Embryonic facial prominence (tissue), 1 donor: ENCODE results near the gene SIAH2.
A peak's percentile ranks its signal among the peaks of the same experiment; 100 is the strongest.

ENCODE experiments used
- DNase-seq: peaks from one replicate; pipeline ENCODE4 v3.0.0-alpha.2; 2016; ENCODE audit errors: extremely low spot score

SIAH2 gene

DNA sequence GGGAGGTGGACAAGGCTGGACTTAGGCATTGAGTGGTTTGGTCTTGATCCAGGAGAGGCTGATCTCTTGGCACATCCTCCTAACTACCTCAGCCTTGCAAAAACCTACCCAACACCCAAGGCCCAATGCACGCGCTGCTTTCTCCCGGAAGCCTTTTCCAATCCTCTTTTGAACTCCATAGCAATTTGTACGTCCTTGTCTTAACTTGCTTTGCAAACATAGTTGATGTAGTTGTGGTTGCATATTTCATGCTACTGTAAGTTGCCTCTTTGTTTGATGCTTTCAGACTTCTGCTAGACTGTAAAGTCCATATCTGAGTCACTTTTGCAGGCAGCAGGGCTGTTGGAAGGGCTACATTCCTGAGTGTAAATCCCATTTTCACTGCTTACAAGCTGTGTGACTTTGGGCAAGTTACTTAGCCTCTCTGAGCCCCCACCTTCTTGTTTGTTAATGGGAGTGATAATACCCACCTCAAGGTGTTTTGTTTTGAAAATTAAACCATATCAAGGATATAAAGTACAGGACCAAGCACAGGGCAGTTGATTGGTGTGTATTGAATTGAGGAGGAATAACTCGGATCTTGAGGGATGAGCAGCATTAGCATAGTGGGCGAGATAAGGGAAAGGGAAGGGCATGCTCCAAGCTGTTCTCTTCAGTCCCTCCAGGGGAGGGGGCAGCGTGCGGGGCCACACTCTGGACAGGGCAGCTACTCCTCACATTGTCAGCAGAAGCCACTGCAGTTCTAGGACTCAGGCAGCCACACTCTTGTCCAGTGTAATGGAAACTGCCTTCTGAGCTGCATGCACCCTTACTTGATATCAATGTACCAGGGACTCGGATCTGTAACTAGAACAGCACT lies 28.8 kb downstream of the SIAH2 start:
- DNase-seq = no peak

DNA sequence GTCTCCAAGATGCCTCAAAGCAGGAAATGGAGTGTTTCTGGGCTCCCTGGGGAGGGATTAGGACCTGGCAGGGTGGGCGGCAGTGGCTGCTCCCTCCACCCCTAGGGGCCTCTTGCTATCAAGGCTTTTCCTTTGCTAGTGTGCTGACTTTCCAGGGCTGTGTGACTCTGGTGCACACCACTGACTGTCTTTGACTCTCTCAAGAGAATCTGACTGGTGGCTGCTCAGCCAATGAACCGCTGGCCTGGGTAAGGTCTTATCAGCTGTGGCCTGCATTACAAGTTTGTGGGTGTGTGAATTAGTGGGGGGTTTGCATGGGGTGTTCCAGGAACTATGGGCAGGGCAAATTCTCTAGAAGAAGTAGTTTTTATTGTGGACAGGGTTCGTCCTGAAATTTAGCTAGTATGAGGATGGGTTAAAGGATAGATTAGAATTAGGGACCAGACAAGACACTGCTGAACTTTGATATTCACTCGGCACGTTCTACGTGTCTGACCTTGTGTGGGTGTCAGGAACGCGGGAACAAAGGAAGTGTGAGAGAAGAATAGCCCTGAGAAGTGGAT lies 29.5 kb downstream of the SIAH2 start:
- no peak for DNase-seq

GRCh38 chr3:150729682-150730360 lies 33.1 kb downstream of the SIAH2 start:
- DNase-seq = no peak

DNA sequence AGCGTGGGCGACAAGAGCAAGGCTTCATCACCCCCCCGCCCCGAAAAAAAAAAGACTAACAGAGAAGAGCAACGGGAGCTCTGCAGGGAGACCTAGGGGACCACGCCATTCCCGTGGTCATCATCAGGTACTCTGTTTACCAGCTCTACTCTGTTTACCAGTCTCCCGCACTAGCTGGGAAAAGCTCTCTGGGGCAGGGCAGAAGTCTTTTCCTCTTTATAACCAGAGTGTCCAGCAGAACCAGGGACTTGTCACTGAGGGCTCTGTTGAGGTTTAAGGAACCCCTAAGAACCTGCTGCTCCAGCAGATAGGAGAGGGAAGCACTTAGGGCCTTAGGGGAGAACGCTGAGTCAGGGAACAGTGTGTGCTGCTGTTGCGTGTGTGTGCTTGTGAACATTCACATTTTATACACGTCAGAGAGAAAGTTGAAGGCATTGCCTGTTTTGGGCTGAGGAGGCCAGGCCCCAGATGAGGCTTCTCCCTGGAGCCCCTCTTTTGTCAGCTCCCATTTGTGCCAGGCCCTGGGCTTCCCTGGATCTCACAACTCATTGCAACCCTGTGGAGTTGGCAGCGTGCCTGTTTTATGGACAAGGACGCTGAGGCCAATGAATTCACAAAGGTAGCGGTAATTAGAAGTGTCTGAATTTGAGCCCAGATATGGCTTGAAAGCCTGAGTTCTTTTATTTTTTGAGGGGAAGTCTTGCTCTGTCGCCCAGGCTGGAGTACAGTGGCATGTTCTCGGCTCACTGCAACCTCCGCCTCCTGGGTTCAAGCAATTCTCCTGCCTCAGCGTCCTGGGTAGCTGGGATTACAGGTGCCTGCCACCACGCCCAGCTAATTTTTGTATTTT lies 35.1 kb downstream of the SIAH2 start:
- no peak for DNase-seq

DNA sequence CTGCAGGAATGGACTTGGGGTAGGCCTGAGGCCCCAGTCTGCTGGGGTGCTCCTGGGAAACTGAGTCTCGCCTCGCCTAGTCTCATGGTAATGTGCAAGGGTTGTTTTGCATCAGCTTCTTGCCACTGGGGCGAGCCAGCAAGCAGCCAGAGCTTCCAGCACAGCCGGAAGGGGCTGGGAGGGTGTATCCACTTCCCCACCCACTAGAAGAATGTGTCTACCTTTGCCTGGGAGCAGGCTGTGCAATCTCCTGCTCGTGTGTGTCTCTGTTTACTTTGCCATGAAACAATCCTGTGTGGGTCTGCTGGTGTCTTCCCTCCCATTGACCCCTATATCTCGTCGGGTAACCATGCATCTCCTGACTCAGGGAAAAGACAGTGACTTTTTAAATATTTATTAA lies 37.4 kb downstream of the SIAH2 start:
- no peak for DNase-seq

DNA sequence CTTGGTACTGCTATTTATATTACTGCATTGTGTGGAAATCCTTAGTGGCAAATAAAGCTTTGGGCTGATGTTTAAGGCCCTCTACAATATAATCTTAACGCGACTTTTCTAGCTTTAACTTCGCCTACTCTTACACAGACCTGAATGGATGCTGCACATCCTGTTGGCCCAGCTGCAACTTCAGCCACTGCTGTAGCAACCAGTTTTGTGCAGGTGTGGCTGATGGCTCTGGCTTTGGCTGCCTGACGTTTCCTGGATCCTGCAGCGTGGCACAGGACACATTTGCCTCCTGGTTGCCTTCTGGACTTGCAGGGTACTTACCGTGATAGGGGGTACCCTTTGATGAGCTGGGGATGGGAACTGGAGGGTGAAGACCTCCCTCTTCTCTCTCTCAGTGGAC lies 39.0 kb downstream of the SIAH2 start:
- DNase-seq = no peak

DNA sequence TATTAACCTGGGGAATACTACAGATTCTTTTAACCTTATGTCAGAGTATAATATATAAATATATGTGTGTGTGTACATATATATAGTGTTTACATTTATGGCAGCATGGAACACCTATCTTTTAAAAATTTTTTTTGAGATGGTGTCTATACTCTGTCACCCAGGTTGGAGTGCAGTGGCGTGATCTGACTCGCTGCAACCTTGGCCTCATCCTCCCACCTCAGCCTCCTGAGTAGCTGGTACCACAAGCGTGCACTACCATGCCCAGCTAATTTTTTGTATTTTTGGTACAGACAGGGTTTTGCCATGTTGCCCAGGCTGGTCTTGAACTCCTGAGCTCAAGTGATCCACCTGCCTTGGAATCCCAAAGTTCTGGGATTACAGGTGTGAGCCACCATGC lies 40.7 kb downstream of the SIAH2 start:
- no peak for DNase-seq

GRCh38 chr3:150721285-150722130 lies 41.5 kb downstream of the SIAH2 start:
- DNase-seq = peak; percentile 65

DNA sequence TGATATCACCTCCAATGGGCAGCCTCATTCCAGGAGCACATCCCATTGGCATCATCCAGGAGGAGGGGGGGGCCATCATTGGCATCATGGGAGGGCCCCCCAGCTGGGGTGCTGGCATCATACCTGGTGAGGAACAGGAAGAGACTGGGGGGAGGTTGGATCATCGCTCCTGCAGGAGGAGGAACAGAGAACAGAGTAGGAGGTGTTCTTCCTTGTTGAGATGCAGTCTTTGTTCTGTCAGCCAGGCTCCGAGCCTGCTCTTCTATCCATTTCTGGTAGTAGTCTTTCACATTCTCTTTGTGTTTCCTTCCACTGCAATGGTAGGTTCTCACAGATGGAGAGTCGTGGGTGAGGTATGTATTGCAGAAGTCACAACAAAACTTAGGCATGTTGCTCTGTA lies 42.5 kb downstream of the SIAH2 start:
- no peak for DNase-seq

DNA sequence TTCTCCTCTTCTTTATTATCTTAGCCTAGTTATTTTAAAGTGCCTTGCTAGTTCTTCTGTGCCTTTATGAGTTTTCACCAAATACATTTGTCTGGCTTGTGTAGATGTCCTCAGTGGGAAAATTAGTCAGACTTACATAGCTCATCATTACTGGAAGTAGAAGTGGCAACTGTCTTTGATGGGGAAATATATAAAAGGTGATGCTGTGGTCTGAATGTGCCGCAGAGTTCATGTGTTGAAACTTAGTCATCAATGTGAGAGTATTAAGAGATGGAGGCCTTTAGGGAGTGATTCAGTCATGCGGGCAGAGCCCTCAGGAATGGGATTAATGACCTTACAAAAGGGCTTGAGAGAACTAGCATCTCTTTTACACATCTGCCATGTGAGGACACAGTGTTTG lies 52.9 kb downstream of the SIAH2 start:
- DNase-seq = no peak

GRCh38 chr3:150703756-150704344 lies 59.1 kb downstream of the SIAH2 start, which contains the start of gene ERICH6:
ERICH6 (minus strand) TSS chr3:150703920; CDS start chr3:150703898, 22 bp downstream.
- DNase-seq = peak; percentile 77

- DNase-seq = no peak
Measured at GRCh38 chr3:150703299-150703755, 59.6 kb downstream of the SIAH2 start.

DNA sequence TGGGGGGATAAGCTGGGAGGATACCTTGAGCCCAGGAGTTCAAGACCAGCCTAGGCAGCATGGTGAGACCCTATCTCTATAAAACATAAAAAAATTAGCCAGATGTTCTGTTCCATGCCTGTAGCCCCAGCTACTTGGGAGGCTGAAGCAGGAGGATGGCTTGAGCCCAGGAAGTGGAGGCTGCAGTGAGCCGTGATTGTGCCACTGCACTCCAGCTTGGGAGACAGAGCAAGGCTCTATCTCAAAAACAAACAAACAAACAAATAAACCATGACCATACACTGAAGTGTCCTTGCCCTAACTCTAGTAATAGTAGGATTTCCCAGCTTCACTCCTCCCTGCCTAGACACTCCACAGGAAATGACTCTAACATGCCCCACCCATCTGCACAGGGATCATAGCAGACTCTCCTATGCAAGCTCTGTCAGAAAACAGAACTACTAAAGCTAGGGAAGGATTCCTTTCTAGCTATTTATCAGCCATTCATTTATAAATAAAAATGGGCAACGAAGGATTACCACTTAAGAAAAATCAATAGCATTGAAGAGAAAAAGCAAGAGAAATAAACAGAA lies 63.8 kb downstream of the SIAH2 start:
- no peak for DNase-seq

DNA sequence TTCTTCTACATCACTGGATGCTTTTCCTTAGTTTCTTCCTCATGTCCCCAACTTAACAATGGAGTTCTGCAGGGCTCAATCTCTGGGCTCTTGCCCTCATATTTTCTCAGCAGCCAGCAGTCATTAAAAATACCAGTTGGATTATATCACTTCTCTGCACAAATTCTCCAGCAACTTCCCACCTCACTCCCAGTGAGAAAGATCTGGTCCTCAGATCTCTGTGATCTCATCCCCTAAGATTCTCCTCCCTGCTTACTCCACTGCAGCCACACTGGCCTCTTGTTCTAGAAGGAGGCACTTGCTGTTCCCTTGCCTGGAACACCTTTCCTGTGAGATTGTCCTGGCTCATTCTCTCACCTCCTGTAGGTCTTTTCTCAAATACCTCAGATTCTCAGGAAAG lies 65.3 kb downstream of the SIAH2 start:
- DNase-seq = no peak

- DNase-seq = no peak
Measured at GRCh38 chr3:150691414-150692040, 71.4 kb downstream of the SIAH2 start.
